ENCODE data around the gene DONSON.

The DONSON gene

DNA sequence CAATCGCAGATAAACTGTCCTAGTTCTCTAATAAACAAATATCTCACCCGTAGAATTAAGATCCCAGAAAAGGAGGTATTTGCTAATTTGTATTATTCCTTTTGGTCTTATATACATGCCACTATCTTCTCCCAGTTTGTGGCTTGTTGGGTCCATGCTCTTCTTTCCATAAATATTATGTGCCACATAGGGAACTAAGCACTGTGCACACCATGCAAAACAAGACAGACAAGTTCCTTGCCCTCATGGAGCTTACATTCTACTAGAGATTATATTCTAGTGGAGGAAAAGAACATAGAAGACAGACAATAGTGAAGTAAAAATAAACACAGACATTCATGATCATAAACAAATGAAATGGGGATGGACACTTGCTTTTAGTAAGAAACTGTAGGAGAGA, 51.3 kb downstream of the DONSON start:
- TF ChIP-seq GATA2 (IDR thresholded peaks at IDR 0.05; ENCODE audit: low read depth, low read length), result no peak
- TF ChIP-seq GATA3 (IDR thresholded peaks at IDR 0.05; ENCODE audit: low read depth, low read length), result no peak

DNA sequence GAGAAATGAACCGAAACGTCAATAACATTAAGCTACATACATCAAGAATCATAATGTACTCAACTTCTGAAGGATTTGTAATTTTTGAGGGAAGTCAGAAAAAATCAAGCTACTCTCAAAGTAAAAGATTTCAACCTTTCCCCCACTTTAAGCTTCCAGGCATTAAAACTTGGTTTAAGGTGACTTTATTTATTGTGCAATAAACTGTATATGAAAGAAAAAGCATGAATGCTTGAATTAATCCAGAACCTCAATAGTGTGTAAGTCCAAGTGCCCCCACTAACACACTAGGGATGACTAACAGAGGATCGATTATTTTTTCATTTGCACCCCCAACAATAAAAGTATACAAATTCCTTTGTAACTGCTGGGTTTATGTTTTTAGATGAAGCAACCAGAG, 57.5 kb downstream of the DONSON start:
- TF ChIP-seq GATA2 (IDR thresholded peaks at IDR 0.05; ENCODE audit: low read depth, low read length), result no peak
- TF ChIP-seq GATA3 (IDR thresholded peaks at IDR 0.05; ENCODE audit: low read depth, low read length), result no peak
